Measurements from ENCODE around the gene ABCA13.
A peak's percentile ranks its signal among the peaks of the same experiment; 100 is the strongest.
"Not testable (repeated sequence)": the region's sequence is repeated elsewhere in the genome, so short reads cannot be mapped to it uniquely, and the experiment has no call there.

ABCA13 gene, protein sequence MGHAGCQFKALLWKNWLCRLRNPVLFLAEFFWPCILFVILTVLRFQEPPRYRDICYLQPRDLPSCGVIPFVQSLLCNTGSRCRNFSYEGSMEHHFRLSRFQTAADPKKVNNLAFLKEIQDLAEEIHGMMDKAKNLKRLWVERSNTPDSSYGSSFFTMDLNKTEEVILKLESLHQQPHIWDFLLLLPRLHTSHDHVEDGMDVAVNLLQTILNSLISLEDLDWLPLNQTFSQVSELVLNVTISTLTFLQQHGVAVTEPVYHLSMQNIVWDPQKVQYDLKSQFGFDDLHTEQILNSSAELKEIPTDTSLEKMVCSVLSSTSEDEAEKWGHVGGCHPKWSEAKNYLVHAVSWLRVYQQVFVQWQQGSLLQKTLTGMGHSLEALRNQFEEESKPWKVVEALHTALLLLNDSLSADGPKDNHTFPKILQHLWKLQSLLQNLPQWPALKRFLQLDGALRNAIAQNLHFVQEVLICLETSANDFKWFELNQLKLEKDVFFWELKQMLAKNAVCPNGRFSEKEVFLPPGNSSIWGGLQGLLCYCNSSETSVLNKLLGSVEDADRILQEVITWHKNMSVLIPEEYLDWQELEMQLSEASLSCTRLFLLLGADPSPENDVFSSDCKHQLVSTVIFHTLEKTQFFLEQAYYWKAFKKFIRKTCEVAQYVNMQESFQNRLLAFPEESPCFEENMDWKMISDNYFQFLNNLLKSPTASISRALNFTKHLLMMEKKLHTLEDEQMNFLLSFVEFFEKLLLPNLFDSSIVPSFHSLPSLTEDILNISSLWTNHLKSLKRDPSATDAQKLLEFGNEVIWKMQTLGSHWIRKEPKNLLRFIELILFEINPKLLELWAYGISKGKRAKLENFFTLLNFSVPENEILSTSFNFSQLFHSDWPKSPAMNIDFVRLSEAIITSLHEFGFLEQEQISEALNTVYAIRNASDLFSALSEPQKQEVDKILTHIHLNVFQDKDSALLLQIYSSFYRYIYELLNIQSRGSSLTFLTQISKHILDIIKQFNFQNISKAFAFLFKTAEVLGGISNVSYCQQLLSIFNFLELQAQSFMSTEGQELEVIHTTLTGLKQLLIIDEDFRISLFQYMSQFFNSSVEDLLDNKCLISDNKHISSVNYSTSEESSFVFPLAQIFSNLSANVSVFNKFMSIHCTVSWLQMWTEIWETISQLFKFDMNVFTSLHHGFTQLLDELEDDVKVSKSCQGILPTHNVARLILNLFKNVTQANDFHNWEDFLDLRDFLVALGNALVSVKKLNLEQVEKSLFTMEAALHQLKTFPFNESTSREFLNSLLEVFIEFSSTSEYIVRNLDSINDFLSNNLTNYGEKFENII (N-terminal part only)

DNA sequence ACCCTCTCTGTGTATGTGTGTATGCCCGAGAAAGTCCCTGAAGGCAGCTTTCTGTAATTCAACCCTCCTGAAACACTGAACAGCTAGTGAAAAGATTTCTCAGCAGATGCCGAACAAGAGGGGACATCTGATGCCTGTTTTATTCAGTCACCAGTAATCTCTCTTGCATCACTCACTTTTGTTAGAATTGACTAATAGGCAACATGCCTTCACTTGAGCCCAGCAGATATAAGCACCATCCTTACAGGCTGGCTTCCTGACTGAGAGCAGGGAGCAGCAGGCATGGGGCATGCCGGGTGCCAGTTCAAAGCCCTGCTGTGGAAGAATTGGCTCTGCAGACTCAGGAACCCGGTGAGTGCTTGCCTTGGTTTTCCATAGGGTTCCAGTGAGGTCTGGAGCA is at the start of gene ABCA13:
ABCA13 (plus strand) TSS at position 257 of the 400 bp plus-strand sequence; CDS start at position 283, 26 bp downstream.
- peak; percentile 30 for DNase-seq

DNA sequence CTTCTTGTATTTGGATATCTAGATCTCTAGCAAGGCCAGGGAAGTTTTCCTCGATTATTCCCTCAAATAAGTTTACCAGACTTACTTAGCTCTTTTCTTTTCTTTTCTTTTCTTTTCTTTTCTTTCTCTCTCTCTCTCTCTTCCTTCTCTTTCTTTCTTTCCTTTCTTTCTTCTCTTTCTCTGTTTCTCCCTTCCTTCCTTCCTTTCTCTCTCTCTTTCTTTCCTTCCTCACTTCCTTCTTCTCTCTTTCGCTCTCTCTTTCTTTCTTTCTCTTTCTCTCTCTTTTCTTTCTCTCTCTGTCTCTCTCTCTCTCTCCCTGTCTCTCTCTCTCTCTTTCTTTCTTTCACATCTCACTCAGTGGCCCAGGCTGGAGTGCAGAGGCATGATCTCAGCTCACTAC is 45.2 kb upstream of the ABCA13 start:
- DNase-seq = no peak

DNA sequence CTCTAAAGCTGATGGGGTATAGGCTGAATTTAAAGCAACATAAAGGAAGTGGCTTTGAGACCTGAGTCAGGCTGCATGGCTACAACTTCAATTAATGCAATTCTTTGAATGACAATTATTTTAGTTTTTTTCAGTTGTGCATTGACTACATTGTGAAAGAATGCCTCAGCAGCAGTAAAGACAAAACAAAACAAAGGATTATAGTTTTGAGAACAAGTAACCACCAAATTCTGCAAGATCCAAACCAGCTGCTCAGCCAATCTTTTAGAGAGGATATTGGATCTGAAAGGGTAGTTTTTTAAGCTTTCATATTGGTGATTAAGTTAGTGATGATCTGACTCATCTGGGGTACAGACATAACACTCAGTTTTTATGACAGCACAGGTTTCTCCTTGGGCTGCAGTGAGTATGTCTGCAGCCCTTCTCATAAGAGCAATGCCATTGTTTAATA is 40.6 kb upstream of the ABCA13 start:
- peak; percentile 86 for DNase-seq

DNA sequence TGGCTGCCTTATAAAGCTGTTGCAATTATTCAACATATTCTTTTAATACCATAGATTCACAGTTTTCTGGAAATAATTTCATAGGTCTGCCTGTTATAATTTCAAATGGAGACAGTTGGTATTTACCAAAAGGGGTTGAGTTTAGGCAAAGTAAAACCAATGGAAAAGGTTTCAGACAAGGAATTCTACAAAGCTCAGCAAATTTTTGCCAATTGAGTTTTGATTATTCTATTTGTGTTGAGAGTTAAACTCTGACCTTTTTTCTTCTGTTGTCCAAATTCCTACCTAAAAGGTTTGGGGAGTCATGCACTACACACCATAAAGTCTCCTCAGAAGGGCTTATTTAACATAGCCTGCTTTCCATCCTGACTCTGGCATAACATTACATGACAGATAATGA is 38.5 kb upstream of the ABCA13 start:
- no peak for DNase-seq

DNA sequence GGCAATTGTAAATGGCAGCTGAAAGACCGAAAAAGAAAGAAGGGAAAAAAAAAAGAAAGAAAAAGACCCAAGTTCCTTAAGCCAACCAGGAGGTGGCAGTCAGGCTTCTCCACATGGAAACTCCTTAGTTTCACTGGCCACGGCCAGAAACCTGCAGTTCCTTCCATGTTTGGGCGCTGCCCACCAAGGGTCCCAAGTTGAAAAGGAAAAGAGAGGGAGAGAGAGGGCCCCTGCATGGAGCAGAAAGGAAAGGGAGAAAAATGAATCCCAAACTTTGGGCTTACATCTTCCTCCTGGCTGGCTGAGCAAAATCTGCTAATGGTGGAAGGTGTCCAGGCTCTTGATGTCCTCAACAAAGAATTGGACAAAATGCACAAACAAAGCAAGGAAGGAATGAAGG is 31.8 kb upstream of the ABCA13 start:
- DNase-seq = no peak

DNA sequence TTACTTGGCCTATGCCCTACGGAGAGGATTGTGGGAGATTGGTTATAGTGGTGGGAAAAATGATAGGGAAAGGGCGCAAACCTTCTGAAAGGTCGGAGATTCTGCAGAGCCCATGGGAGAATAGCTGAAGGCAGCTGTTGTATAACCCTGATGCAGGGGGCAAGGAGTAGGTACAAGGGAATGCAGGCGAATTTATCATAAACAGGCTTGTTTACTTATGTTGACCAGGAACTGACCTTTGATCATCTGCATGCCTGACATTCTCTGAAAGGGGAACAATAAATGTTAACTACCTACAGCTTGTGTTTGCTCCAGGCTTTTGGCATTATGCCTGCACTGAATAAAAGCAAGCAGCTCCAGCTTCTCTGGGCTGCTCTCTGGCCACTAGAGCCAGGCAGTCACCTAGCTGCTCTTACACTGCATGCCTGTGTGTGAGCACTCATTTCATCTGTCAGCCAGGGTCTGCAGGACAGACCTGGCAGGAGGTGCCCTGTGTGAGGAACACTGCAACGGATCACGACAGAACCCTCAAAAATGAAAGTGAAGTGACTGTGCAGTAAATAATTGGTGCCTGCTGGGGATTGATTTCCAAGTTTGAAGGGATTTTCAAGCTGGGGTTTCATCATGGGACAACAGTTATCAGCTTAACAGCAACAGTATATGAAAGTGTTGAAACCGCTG is 31.1 kb upstream of the ABCA13 start:
- peak; percentile 35 for DNase-seq

DNA sequence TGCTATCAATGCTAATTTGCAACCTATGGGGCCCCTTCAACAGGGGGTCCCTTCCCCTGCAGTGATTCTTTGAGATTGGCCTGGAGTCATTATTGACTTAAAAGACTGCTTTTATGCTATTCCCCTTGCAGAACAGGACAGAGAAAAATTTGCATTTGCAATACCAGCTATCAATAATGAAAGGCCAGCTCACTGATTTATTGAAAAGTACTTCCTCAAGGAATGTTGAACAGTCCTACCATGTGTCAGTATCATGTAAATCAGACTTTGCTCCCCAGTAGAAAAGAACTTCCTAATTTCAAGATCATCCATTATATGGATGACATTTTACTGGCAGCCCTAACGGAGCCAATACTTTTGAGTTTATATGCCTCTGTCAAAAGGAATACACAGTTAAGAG is 29.7 kb upstream of the ABCA13 start:
- peak; percentile 27 for DNase-seq

DNA sequence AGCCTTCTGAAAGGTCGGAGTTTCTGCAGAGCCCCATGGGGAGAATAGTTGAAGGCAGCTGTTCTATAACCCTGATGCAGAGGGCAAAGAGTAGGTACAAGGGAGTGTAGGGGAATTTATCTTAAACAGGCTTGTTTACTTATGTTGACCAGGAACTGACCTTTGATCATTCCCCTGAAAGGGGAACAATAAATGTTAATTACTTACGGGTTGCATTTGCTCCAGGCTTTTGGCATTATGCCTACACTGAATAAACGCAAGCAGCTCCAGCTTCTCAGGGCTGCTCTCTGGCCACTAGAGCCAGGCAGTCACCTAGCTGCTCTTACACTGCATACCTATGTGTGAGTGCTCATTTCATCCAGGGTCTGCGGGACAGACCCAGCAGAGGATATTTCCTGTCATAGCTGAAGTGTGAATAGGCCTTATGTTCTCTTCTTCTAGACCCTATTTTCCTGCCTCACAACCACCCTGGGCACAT is 26.9 kb upstream of the ABCA13 start:
- DNase-seq = no peak

DNA sequence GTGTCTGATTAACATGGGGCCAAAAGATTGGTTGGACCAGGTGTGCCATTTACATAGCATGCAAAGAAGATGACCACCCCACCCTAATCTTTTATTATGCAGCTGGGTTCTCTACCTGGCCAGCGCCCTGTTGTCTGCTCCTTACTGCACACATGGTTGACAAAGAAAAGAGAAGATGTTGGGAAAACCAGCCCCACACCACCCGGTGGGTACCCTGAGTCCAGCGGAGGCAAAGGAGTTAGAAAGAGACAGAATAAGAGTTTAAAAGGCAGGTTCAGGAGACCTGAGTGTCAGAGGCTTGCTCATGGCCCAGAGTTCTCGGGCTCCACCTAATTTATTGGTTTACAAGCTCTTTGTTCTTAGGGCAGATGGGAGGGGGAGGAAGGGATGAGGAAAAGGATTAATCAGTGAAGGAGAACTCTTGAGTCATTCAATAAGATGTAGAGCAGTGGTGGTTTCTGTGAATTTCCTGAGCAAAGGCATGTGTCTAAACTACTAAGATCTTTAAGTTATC is 24.1 kb upstream of the ABCA13 start:
- no peak for DNase-seq

DNA sequence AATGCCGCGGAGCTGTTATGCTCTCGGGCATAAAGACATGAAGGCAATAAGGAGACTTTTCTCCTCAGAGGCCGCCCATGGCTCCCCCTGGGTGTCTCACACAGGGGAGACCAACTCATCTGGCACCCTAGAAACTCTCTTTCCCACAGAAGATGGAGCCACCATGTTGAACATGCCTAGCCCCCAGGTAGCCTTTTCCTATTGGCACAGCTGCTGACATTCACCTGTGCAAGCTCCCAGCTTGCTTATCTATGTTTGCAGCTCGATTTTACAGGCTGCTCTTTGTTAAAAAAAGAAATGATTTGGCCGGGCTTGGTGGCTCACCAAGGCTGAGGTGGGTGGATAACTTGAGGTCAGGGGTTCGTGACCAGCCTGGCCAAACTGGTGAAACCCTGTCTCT is 23.6 kb upstream of the ABCA13 start:
- DNase-seq = not testable (repeated sequence)

DNA sequence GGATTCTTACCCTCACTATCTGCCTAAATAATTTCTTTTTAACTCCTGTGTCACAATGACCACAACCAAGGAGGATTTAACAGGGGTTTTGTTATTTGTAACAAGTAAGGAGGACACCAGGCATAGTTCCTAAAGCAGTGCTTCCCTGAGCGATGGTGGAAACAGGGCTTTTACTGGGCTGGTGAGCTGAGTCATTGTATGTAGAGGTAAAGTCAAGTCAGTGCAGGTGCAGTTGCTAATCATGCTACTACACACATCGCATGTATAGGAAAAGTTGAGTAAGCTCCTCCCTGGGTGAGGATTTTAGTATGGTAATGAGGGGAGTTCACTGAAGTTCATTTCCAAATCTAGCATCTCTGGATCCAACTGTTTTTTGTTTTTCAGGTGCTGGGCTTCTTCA is 22.9 kb upstream of the ABCA13 start:
- no peak for DNase-seq

DNA sequence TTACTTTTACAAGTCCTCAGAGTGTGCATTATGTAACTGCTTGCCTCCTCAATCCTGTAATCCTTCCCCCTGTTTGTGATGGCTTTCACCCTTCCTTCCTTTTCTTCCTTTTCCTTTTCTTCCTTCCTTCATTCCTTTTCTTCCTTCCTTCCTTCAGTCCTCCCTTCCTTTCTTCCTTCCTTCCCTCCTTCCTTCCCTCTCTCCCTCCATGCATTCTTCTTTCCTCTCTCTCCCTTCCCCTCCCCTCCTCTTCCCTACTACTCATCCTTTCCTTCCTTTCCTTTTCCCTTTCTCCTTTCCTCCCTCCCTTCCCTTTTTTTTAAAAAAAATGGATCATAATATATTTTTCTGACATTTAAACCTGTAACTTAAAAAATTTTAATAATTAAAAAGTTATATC is 22.2 kb upstream of the ABCA13 start:
- DNase-seq = no peak

DNA sequence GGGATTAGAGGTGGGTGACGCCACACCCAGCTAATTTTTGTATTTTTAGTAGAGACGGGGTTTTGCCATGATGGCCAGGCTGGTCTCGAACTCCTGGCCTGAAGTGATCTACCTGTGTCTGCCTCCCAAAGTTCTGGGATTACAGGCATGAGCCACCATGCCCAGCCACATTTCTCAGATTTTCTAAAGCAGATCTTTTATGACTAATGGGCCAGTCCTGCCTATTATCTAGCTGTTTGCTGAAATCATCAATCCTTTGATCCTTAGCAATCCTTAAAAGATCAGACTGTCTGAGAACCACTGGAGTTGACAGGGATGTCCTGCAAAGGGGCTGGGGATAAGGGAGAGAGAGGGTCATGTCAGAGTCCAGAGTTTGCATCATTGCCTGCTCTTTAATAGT is 21.2 kb upstream of the ABCA13 start:
- DNase-seq = no peak

DNA sequence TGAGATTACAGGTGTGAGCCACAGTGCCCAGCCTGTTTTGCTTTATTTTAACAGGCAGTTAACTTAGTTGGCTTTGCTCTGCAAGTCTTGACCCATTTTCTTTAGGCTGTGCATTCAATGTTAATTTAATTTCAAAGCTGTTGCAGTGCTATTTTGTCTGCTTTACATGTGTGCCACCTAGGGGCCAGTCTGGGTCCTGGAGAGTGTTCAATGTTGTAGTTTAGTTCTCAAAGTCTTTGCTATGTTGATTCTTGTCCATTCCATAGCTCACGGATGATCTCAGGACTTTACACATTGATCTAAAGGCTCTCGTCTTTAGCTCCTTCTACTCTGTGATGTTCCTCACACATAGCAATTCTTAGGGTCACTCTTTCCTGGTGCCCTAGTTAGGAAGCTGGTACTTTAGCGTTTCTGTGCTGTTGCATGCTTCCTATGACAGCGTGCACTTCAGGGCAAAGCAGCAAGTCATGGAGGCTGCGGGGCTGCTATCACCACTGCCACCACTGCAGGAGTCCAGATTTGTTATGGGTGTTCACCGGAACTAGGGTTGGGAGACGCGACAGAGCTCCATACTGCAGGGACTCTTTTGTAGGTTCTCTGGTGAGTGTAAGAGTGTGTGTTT is 16.4 kb upstream of the ABCA13 start:
- DNase-seq = peak; percentile 61

DNA sequence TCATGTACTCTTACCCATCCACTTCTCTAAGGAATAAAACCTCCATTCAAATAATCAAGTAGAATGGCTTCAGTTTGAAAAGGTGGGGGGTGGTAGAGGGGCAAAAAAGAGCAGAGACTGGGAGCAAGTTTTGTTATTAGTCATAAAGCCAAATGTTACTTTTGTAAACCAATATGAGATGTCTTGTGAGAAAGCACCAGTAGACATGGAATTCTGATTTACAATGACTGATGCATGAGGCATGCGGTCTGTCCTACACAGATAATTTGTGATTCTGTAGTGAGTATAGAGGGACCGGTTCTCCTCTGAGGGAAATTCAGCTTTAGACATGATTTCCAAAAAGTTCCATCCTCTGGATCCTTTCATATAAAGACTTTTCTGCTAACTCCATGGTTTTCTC is 12.9 kb upstream of the ABCA13 start:
- peak; percentile 75 for DNase-seq

DNA sequence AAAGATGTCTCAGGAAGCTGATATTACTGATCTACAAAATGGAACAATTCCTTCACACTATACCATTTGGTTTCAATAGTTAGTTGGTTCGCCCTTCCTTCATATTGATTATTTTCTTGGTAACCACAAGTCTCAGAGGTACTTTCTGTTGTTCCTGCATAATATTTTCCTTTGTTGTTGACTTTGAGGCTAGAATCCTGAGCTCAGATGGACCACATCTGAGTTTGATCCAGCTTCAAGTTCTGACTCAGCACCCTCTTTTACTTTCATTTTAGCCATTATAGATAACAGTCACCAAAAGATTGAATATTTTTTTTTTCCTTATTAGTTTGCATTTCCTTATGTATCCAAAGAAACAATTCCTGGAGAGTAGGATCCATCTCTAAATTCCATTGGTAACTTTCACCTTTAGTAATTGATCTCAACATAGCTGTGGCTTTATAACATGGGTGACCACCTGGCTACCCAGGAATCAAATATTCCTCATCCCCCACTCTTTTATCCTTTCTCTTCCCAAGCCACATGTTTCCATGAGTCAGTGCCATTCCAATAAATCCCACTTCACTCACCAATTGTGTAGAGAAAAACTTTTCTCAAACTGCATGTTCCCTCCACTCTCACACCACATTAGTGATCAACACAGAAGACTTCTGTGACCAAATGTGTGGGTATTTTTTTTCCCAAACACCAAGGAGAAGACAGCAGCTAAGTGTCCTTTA is 9.7 kb upstream of the ABCA13 start:
- DNase-seq = peak; percentile 48

DNA sequence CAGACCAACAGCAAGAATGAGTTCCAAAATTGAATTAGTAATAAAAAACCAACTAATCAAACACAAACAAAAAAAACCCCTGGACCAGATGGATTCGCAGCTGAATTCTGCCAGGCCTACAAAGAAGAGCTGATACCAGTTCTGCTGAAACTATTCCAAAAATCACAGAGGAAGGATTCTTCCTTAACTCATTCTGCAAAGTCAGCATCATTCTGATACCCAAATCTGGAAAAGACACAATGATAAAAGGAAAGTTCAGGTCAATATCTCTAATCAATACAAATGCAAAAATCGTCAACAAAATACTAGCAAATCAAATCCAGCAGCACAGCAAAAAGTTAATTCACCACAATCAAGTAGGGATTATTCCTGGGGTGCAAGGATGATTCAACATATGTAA is 6.1 kb upstream of the ABCA13 start:
- no peak for DNase-seq

DNA sequence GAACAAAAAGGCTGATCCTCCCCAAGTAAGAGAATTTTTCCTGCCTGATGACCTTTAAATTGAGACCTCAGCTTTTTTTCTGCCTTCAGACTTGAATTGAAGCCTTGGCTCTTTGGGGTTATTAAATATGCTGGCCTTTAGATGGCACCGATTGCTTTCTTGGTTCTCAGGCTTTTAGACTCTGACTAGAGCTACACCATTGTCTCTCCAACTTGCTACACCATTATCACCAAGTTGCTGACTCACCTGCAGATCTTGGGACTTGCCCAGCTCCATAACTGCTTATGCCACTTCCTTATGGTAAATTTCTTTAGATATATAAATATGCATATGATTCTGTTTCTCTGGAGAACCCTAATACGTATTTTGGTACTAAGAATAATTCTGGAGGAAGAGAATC is 3.1 kb upstream of the ABCA13 start:
- peak; percentile 54 for DNase-seq

DNA sequence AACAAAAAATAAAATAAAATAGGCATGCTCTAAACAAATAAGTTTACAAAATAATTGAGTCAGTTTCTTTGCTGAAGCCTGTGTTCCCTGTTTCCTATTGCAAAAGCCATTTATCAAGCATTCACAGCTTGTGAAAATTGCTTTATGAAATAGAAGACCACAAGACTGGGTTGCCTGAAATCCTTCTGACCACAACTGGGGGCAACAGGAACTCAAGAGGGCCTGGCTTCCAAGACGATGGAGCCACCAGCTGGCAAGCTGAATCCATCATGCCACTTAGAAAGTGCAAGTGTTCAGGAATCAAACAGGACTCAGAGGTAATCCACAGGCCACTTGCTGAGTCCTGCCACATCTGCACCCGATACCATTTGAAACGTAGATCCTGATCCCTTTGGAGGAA is 752 bp upstream of the ABCA13 start:
- DNase-seq = no peak

DNA sequence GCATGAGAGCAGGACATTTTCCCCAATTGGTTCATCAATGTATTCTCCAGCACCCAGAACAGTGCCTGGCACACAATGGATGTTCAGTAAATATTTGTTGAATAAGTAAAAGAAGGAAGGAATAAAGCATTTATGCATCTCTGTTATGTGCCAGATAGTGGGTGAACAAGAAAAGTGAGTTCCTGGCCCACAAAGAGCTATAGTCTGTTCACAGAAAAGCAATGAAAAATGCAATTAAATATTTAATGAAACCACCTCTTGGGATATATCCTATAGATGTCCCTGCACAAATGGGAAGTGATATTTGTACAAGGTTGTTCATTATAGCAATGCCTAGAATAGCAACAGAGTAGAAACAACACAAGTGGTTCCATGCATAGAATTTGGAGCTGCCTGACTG is 2.1 kb downstream of the ABCA13 start:
- DNase-seq = no peak

All from fibroblast of upper back skin (primary cell).